CD4-positive, alpha-beta T cell treated with Interleukin-6 for 4 hours (primary cell): ENCODE results near the gene ZC3H14.

Experiments used
- DNase-seq: peaks from one replicate; pipeline ENCODE4 v3.0.0-alpha.2; 2020; ENCODE audit warnings: mixed read lengths

Gene ZC3H14

DNA sequence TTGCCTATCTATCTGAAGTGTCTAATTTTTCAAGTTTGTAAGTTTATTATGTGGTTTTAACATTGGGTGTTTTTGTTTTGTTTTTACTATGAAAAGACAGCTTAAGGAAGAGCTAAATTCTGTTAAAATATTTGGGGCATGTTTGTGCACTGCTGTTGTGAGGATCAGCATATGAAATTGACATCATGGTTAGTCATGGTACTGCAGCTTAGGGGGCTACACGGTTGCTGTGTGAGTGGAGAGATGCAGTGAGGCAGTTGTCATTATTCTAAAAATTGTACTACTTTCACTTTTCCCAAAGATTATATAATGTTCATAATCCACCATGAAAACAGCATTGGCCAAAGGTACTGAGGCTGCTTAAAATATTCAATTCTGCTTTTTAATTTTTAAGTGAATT, 49.0 kb downstream of the ZC3H14 start:
- no peak for DNase-seq

DNA sequence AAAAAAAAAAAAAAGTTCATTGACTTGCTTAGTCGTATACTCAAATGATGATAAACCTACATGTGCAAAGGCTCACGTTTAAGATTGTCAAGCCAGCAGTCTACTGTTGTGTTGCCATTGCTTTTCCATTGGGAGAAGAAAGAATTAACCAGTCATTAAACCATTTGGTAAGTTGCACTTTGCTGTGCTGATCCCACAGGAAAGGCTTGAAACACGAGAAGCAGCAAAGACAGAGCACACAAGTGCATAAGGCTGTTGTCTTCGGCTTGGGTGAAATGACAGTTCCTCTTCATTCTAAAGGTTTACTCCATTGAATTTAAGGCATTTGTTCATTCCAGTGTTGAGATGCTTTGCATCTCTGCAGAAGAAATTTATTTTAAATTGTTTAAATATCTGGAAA, 50.1 kb downstream of the ZC3H14 start:
- no peak for DNase-seq

DNA sequence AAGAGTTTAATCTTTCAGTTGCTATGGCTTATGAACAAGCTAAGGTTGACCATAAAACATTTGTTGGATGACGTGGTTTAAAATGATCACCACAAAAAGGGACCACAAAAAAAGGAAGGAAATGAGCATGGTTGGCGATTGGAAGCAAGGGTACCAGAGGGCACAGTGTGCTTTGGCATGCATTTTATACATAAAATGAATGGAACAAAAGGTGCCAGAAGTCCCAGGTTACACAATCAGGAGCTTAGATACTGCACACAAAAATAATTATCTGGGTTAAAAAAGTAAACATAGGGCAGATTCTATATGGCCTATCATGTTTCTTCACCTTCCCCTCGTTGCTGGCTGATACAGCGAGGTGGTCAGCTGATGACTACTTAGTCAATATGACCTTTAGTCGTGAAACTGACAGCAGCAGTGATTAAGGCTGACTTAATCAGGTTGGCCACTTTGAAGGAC, 50.7 kb downstream of the ZC3H14 start:
- no peak for DNase-seq

DNA sequence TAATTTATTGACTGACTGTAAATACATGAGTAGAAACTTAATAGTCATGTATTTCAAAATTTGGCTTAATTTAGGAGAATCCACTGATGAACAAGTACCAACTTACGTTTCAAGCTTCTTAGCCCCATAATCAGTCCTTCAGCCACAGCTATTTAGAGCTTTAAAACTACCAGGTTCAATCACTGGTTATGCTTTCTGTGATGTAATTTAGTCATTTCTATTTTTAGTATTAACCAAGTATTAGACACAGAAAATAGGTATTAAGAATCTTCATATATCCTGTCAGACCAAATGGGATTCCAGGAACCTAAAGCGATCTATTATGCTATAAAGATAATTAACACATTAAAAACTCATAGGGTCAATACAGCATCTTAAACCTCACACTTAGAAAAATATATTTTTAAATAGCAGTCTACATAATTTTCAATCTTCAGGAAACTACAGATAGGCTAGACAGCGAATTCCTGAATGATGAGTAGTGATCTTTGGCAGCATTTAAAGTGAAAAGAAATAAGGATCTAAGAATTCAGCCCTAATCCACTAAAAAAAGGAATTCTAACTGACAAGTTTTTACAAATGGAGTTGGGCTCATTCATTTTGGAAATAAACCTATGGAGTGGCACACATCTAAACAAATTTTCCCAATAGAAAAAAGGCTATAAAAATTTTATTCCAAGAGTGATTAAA, 51.5 kb downstream of the ZC3H14 start:
- no peak for DNase-seq

DNA sequence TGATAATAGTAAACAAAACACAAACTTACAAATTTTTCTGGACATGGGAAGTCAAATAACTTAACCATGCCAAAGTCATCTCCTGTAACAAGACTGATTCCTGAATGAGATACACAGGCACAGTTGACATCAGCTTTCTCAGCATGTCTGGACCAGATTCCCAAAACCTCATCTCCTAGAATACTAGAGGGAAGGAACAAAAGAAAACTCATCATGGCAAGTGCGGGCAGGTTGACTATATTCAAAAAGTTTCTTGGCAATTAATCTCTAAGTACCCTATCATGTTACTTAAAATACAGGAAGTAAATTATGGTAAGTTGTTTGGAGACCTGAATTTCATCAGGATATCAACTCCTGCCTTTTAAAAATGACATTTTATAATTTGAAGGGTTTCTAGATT, 53.9 kb downstream of the ZC3H14 start:
- no peak for DNase-seq

DNA sequence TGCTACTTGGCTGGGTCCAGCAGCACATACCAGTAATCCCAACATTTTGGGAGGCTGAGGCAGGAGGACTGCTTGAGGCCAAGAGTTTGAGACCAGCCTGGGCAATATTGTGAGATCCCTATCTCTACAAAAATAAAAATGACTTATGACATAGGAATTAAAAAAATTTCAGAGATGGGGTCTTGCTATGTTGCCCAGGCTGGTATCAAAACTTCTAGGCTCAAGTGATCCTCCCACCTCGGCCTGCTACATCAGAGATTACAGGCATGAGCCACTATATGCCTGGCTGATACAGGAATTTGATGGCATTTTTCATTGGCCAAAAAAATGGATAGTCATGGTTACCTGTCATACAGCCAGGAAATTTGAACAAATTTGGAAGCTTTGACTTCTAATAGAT, 54.6 kb downstream of the ZC3H14 start:
- no peak for DNase-seq

DNA sequence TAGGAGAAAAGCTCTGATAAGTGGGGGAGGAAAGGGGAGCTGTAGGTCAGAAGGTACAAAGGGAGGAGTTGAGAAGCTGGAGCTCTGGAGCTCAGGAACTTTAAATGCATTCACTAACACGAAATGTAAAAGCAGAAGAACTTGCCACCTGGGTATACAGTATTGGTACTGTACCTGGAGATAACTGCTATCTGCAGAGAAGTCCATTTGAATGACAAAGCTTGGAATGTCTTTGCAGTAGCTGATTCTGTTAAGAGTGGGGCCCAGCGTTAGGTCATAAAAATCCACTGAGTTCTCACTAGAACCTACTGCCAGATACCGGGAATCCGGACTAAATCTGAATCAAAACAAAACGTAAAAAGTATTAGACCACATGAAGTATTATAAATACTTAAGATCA, 55.6 kb downstream of the ZC3H14 start:
- DNase-seq = no peak

DNA sequence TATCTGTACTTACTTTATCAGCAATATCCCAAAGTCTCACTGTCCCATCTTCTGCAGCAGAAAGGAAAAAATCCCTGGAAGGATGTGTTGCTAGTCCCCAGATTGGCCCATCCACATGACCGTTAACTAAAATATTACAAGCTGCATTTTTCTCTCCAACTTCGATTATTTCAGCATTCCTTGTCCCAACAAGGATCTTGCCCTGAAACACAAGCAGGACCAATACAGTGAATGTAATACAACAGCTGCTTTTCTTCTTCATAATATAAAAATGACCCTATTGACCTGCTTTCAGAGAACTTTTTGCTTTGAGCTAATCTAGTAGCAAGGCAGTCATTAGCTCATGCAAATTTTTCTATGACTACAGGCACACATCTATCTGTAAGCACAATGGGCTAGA, 58.3 kb downstream of the ZC3H14 start:
- DNase-seq = no peak

DNA sequence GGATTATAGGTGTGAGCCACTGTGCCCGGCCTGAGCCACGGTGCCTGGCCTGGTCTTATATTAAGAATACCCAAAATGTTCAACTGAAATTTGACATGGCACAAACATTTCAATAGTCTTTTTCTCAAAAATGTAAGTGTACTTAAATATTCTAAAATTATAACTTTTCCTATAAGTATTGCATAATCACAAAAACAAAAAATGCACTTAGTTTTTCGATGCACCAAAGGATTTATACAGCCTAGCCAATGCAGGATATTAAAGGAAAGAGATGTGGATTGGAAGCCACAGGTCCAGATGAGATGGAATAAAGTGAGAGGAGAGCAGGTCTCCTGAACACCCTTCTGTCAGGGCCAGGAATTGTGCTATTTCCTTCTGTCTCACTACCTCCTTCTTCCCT, 62.8 kb downstream of the ZC3H14 start:
- no peak for DNase-seq

DNA sequence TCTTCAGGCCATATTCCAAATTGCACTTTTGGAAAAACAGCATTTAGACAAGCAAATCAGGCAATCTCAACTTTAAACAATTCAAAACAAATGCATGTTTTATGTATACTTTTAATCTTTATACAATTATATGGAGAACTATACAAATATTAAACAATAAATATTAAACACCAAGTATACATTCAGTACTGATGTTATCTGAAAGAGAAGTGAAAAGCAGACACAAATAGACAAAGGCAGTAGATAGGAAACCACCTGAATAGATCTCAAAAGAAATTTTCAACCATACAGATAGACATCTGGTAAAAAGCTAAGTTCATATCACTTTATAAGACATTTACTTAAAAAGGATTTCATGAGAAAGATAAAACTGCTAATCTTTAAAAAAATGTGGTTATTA, 65.2 kb downstream of the ZC3H14 start:
- DNase-seq = no peak

DNA sequence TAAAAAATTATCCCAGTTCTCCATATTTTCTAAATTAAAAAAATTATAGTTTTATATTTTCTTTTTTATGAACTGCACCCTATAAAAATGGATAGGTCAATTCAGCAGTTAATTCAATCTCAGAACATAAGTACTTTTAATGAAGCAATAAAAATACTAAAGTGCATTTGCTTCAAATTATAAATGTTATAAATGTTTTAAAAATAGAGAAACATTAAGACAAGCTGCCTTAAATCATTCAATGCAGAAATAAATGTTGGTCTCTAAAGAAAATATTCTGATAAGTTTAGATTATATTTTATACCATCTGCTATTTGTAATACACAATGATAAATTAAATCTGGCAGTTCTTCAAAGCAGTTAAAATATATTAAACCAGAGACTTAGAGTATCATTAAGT, 65.6 kb downstream of the ZC3H14 start:
- no peak for DNase-seq

DNA sequence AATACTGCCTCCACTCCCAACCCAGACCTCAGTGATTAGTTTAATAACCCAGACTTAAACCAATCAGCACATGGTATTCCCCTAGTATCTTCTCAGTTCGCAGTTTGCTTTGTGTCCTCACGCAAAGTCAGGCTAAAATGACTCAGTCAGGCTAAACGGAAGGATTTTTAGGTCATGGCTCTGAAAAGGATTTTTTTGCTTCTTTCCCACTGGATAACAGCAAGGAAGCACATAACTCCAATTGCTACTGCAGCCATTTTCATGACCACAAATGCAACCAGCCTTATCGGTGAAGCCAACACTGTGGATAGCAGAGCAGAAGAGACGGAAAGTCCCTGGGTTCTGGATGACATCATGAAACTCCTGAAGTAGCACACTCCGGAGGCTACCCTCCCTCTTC, 67.7 kb downstream of the ZC3H14 start:
- DNase-seq = no peak

DNA sequence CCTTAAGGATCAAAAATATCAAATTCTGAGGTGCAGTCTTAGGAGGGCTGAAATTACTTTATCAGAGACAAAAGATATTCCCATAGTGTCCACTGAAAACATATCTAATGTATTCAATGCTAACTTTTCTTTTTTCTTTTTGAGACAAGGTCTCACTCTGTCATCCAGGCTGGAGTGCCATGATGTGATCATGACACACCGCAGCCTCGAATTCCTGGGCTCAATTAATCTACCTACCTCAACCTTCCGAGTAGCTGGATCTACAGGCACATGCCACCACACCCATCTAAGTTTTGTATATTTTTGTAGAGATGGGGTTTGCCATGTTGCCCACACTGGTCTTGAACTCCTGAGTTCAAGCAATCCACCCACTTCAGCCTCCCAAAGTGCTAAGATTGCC, 68.3 kb downstream of the ZC3H14 start:
- no peak for DNase-seq

DNA sequence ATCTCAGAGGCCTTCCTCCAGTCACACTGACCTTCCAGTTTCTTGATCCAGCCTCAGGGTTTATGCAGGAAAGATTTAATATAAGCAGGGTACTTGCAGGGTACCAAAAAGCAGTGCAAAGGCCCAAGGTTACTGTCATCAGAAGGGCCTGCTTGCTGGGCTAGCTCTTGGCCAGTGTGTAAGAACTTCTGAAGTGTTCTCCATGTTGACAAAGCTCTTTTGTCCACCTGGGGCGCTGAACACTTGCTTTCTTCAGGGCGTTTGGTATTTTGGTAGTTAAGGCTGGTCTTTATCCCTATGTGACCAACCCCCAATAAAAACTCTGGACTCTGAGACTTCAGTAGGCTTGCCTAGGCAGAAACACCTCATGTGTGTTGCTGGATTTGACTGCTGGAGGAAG, 69.7 kb downstream of the ZC3H14 start:
- DNase-seq = no peak

DNA sequence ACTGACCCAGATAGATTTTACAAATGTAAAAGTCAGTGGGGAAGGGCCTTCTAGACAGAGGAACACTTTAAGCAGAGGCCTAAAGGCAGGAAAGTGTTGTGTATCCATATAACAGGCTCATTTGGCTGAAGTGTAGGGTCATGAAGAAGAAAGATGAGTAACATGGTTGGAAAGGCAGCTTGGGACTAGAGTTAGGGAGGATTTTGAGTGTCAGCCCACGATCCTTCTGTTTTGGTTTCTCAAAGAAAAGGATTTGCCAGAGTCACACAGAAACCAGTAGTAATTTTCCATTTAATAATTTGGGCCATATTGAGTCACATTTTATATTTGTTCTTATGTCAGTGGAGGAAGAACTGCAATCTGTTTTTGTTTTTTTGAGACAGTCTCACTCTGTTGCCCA, 76.4 kb downstream of the ZC3H14 start:
- no peak for DNase-seq

DNA sequence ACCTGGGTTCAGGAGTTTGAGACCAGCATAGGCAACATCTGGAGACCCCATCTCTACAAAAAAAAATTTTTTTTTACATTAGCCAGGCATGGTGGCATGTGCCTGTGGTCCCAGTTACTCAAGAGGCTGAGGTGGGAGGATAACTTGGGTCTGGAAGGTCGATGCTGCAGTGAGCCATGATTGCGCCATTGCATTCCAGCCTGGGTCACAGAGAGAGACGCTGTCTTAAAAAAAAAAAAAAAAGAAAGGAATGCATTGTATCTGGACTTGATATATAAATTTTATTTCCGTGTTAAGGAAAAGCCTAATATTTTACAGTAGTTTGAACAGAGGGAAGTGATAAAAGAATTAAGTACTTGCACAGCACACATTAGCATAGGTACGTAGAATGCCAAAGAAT, 97.2 kb downstream of the ZC3H14 start:
- DNase-seq = no peak

DNA sequence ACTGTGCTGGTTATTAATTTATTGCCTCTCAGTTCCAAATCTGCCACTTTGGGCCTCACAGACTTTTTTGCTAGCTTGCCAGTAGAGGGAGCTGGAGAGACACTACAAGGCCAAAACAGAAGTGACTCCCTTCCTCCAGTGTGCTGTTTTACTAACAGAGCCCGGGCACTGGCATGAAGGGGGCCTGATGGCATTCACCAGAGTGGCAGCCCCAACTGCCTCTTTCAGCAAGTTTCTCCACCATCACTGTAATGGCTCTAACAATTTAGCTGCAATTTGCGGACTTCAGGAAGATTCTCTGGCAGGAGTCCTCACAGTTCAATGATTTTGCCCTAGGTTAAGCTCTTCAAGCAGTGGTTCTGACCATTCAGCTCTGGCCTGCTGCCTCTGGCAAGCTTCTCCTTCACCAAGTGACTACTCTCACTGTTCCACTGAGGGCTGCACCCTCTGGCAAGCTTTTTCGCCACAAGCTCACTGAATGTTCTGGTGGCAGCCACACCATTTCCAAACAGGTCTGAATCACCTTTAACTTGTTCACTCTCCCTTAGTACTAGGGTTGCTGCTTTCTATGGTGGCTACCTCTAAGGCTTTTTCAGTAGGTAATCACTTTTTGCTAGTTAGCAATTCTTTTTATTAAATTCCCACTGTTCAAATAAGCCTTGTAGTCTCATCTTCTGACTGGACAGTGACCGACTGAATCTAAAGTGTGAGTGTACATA, 104.9 kb downstream of the ZC3H14 start:
- DNase-seq = peak; percentile 53

DNA sequence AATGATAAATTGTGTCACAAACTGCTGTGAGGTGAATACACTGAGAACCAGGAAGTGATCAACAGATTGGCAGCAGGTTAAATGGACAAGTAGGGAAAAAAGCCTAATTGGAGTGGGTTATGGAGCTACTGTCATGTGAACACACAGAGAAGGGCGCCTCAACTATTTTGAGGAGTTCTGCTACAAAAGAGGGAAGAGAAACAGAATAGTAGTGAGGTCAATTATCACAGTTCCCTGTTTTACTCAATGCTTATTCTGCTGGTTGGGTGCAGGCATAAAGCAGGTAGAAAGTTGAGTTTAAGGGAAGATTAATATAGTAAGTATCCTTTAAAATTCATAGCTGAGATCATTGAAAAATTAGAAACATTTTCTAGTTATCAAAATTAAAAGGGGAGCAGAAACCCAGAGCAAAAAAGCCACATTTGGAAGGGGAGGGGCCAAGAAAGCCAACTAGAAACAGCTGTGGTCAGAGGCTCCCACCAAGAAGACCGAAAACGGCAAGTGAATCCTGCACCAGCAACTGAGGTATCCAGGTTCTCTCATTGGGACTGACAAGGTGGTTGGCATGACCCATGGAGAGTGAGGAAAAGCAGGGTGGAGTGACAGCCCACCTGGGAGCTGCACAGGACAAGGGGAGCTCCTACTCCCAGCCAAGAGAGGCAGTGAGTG, 105.7 kb downstream of the ZC3H14 start:
- DNase-seq = no peak

DNA sequence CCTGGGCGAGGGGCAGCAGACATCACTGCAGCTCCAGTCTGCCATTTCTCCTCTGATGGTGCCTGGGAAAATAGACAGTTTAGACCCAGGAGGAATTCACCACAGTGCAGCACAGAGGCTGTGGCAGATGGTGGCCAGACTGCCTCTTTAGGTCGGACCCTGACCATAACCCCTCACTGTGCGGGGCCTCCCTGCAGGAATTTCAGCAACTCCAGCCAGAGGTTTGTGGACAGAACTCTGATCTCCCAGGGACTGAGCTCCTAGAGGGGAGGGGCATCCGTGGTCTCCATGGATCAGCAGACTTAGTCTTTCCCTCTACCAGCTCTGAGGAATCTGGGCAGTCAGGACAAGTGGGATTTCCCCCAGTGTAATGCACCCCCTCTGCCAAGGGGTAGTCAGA, 106.5 kb downstream of the ZC3H14 start:
- no peak for DNase-seq
